Islet of Langerhans (tissue), 1 donor: Measurements from ENCODE around the gene PRPF6.

Source experiments
- FAIRE-seq: peaks from one replicate; lab custom pipeline; 2011; peaks lifted over from hg19 to GRCh38; lab: Jason Lieb, UNC

The PRPF6 gene

GRCh38 chr20:64035933-64036345 is 55.0 kb downstream of the PRPF6 start, which contains the start of gene C20orf204:
TSS of gene C20orf204 (plus strand) at chr20:64036182. CDS start at chr20:64036324, 142 bp downstream.
- FAIRE-seq, result no peak

DNA sequence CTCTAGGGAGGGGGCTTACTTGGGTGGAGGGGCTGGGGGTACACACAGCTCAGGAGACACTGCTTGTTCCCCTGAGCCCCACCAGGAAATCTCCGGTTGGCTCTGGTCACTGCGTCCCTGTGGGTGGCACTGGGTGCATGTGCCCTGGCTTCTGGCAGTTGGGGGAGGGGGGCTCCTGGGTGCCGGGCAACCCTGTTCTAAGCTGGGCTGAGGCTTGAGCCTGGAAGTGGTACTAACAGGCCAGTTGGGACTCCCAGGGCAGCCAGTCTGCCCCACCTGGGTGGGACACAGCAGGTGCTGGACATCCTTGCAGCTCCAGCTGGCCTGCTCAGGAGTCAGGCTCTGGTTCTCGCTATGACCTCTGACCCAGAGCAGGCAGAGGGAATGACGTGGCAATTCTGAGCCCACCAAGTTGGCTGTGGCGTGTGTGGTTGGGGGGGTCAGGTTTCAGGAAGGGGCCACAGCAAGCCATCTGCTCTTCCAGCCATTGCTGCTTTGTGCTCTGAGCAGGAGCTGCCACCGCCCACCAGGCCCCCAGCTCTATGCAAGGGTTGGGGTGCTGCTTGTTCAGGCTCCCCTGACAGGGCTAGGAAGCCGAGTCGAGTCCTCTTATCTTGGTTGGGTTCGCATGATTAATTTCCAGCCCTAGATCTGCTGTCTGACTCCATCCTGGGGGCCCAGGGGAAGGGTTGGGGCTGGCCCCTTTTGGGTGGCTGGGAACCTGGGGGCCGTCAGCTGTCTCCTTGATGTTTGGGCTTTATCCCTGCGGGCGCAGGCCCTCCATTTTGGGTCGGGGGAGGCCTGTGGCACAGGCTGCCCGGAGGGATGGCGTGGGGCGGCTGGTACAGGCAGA is 55.6 kb downstream of the PRPF6 start:
- no peak for FAIRE-seq

DNA sequence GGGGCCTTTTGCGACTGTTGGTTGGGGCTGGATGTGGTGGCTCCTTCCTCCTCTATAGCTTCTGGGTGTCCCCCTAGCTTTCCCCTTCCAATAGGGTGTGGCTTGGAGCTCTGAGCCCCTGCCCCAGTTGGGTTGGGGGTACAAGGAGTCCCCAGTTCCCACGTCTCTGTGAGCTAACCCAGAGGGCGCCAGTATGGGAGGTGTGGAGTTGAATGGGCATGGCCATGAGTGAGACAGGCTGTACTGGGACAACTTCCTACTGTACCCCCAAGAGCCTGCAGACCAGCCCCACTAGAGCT is 56.2 kb downstream of the PRPF6 start:
- FAIRE-seq, result no peak

GRCh38 chr20:64037498-64038213 is 56.7 kb downstream of the PRPF6 start:
- no peak for FAIRE-seq

- no peak for FAIRE-seq
Measured at GRCh38 chr20:64038224-64038564, 57.3 kb downstream of the PRPF6 start.

DNA sequence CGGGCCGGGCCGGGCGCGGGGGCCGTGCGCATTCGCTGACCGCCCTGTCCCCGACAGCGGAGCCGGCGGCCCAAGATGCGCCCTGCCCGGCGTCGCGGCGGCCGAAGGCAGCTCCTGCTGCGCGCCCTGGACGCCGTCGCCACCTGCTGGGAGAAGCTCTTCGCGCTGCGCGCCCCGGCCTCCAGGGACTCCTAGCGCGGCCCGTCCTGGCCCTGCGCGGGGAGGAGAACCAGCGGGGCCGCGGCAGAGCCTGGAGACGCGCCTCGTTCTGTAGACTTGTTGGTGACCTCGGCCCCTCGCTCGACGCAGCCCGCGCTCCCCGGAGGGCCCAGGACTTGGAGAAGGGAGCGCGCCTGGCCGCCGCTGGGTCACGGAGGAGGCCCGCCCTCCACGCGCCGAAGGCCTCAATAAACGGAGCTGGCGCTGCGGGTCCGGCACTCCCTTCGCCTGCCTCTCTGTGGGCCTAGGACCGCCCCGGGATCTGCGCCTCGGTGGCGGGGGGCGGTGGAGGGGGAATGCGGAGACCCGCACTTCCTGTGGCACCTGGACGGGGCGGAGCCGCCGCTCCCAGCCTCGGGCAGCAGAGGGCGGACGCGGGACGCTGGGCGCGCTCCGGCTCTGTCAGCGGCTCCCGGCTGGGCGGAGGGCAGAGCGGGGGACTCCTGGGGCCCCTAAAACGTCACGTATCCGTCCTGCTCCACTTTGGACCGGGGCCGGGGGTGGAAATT is 57.8 kb downstream of the PRPF6 start:
- no peak for FAIRE-seq

DNA sequence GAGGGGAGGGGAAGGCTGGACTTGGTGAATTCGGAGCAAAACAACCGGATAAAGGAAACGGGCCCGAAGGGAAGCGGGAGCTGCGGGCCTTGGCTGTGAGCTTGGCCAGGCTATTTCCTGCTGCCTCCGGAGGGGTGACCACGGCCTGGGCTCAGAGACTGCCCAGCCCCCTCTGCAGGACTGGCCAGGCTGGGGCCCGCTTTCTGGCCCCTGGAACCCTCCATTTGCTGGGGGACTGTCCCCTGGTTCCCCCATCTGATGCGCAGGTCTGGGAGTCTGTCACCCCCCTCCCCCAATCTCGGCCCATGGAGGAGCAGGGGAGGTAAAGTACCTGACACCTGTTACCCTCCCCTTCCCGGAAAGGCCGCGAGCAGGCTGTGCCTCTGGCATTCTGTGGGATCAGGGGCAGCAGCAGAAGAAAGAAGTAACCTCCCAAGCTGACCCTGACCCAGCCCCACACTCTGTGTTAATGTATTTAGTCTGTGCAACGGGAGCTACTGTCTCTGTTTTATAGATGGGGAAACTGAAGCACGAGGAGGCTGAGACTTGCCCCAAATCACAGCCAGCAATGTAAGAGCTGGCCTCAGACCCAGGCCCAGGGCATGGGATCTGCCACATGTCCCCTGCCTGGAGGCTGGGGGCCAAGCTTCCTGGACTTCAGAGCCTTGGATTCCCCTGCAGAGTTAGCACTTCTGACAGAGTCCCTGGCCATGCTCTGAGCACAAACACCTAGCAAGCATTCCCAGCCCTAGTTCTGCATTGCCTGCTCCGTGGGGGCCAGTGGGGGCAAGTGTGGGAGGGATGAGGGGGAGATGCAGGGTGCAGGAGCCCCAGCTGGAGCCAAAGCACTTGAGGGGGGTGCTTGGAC is 58.6 kb downstream of the PRPF6 start:
- no peak for FAIRE-seq

DNA sequence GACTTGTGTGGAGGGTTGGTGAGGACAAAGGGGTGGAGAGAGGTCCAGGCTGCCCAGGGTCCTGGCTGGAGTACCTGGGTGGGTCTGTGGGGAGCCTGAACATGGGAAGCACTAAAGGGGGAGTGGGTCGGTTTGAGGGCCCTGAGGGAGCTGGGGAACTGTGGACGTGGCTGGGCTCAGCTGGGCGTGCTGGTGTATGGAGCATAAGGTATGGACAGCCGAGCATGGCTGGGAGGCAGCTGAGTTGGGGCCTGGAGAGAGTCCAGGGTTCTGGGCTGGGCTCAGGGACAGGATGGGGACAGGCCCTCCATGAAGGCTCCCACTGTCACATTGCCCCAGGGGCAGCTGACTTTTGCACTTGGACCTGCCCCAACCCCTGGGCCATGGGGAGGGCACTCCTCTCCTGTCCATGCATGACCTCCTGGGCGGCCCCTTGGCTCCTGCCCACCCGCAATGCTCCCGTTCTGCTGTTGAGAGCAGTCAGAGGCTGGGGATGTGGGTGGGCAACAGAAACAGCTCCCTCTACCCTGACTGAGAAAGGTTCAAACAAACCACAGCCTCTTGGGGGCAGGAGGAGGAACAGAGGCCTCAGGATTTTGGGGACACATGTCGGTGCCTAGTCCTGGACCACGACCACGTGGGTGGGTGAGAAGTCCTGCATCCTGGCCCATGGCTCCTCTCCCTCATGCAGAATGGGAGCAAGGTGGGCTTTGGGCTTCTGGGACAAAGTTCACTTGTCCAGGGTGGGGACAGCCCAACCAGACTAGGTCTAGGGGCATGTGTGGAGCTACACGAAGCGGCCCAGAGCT is 59.5 kb downstream of the PRPF6 start:
- FAIRE-seq, result no peak

DNA sequence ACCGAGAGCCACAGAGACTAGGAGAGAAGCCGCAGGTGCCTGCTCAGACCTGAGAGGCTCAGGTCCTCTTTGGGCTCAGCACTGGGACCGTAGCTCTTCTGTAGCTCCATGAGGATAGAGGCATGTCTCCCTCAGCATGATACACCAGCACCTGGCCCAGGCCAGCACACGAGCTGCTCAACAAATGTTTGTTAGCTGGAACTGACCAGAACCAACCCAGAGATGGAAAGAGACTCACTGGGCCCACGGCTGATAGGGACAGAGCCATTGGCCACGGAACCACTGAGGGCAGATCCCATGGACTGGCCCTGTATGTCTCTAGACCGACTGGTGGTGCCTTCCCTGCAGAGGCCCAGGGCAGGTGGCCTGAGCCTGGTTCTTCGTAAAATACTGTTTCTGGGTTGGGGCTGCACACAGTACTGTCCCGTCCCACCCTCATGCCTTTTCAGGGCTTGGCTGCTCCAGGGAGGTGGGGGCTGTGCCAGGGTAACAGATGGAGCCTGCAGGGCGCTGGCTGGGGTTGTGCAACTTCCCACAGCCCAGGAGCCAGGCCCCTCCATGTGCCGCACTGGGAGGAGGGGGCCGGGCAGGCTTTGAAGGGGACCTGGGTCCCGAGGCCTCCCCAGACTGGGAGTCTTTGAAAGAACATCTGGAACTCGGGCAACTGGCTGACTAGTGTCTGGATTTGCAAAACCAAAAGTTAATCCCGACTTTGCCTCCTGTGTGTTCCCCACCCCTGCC is 60.3 kb downstream of the PRPF6 start:
- no peak for FAIRE-seq

GRCh38 chr20:64041781-64042053 is 60.8 kb downstream of the PRPF6 start:
- FAIRE-seq, result no peak

- FAIRE-seq, result no peak
Measured at GRCh38 chr20:64042054-64042781, 61.3 kb downstream of the PRPF6 start.

- no peak for FAIRE-seq
Measured at GRCh38 chr20:64043768-64044167, 62.8 kb downstream of the PRPF6 start.

- no peak for FAIRE-seq
Measured at GRCh38 chr20:64044484-64045247, 63.7 kb downstream of the PRPF6 start.

- no peak for FAIRE-seq
Measured at GRCh38 chr20:64045346-64046011, 64.5 kb downstream of the PRPF6 start.

DNA sequence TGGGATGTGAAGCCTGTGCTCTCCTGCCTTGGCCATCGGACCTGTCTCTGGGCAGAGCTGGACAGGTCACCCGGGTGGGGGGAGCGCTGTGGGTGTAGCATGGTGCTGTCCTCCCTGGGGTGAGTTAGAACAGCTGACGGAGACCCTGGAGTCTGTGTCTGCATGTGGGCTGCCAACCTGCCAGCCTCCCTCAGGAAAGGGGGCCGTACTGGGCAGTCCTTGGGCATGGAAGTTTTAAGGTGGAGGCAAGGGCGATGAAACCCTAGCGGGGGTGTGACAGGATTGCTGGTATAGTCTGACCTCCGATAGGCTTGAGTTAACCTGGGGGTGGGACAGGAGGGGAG is 66.1 kb downstream of the PRPF6 start:
- FAIRE-seq, result no peak

DNA sequence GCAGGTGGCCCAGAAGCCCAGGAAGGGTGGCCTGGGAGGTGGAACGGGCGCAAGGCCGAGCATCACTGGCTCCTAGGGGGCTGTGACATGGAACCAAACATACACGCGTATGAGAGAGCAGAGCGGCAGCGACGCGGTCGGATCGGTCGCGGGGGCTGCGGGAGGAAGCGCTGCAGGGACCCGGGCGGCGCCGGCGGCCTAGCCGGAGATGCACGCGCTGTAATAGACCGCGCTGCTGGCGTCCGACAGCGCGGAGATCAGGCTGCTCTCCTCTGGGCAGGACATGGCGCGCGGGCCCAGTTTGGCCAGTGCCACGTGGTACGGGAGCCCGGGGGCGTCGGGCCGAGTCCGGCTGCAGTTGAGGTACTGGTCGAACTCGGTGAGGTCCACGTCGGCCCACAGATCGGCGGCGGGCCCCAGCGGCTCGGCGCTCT is 67.1 kb downstream of the PRPF6 start:
- FAIRE-seq, result no peak

- no peak for FAIRE-seq
Measured at GRCh38 chr20:64048402-64049044, 67.6 kb downstream of the PRPF6 start.
